K562 (cell line): ENCODE data around the gene KIF1A. TPM values are rescaled to one million over a fixed set of nuclear protein-coding genes. Genes with fewer than 3 reads are reported as not detected.

Source experiments
- ATAC-seq: fragments of 200-7000 bp; cut with Tn5 transposase; 3 replicates; pipeline ENCODE4 v1.9.1; 2020; ENCODE audit warnings: moderate library complexity
- BruUV-seq: library from RNA; stranded (reverse); fragments of 400-500 nt; replicated peaks from 2 replicates; lab custom pipeline; 2021; lab: Mats Ljungman, UMichigan
- CTCF ChIA-PET: fragments of 300-600 bp; formaldehyde crosslinking; extraction: SDS; loops from one replicate; lab custom pipeline; 2021; ENCODE audit warnings: low intra/inter-chr PET ratio; lab: Yijun Ruan, JAX
- POLR2A ChIA-PET: fragments of 300-600, 350-650 bp; sonication (Branson Sonifier 250); formaldehyde crosslinking; extraction: SDS; loops from one replicate; lab custom pipeline; 2021; ENCODE audit warnings: antibody characterized with exemption, inconsistent platforms; lab: Yijun Ruan, JAX
- DNase-seq, 4 experiments: peaks; one replicate each; pipeline versions ENCODE4 v3.0.0 to v3.0.0-alpha.2; 2011 to 2018; ENCODE audit warnings: low spot score in 3 of 4, mixed read lengths in 3 of 4; ENCODE audit errors: extremely low read depth in 1 of 4
- FAIRE-seq: peaks from 2 replicates; lab custom pipeline; 2011; peaks lifted over from hg19 to GRCh38; lab: Jason Lieb, UNC
- H2AFZ ChIP-seq: 2 replicates; pipeline ENCODE4 v1.6.0; 2011; ENCODE audit warnings: low read depth, low read length, control low read depth, inconsistent platforms
- H3K27ac ChIP-seq: fragments of 200-600 bp; 3 replicates; pipeline ENCODE4 v1.8.0; 2011; ENCODE audit warnings: low read depth, mild to moderate bottlenecking, control low read depth, inconsistent platforms, low read length, moderate library complexity, mixed read lengths; ENCODE audit errors: extremely low read depth
- H3K27me3 ChIP-seq, 2 experiments: fragments of 300-600 bp in 1 of 2; 2 replicates in 1 of 2; 3 replicates in 1 of 2; pipeline versions ENCODE4 v1.6.0 to v1.8.0; 2011; ENCODE audit warnings: inconsistent platforms in 2 of 2, low read length in 2 of 2, mild to moderate bottlenecking in 1 of 2, mixed read lengths in 1 of 2, moderate library complexity in 1 of 2; ENCODE audit not compliant: control insufficient read depth in 2 of 2, insufficient read depth in 2 of 2
- H3K36me3 ChIP-seq: fragments of 300-600 bp; 3 replicates; pipeline ENCODE4 v1.8.0; 2011; ENCODE audit warnings: mild to moderate bottlenecking, low read length, inconsistent platforms; ENCODE audit not compliant: control insufficient read depth, insufficient read depth
- H3K4me1 ChIP-seq, 2 experiments: fragments of 200-600 bp in 1 of 2; replicated peaks in 1 of 2; 2 replicates in 1 of 2; 3 replicates in 1 of 2; pipeline versions ENCODE4 v1.5.1 to v1.8.0; 2011; ENCODE audit warnings: inconsistent platforms in 2 of 2, low read length in 2 of 2, mild to moderate bottlenecking in 1 of 2, mixed read lengths in 1 of 2, moderate library complexity in 1 of 2; ENCODE audit not compliant: control insufficient read depth in 2 of 2, insufficient read depth in 2 of 2
- H3K4me2 ChIP-seq: 2 replicates; pipeline ENCODE4 v1.6.1; 2011; ENCODE audit warnings: low read length, control low read depth, inconsistent platforms, mixed read lengths; ENCODE audit not compliant: insufficient read depth
- H3K4me3 ChIP-seq: fragments of 200-600 bp; sonication (generic), shearing (Covaris generic); 2 replicates; pipeline ENCODE4 v1.5.1; 2016; ENCODE audit warnings: control low read depth, inconsistent platforms
- H3K79me2 ChIP-seq: fragments of 200-600 bp; 3 replicates; pipeline ENCODE4 v1.8.0; 2011; ENCODE audit warnings: low read length, inconsistent platforms; ENCODE audit not compliant: control insufficient read depth, insufficient read depth
- H3K9ac ChIP-seq, 2 experiments: 2 replicates each; pipeline versions ENCODE4 v1.6.0 to v1.6.1; 2011; ENCODE audit warnings: low read depth in 2 of 2, low read length in 2 of 2, control low read depth in 1 of 2, inconsistent platforms in 1 of 2, mild to moderate bottlenecking in 1 of 2, mixed read lengths in 1 of 2; ENCODE audit not compliant: insufficient read depth in 1 of 2
- H3K9me1 ChIP-seq: one replicate; pipeline ENCODE4 v1.6.0; 2011; ENCODE audit warnings: inconsistent platforms, mild to moderate bottlenecking, low read length, moderate library complexity; ENCODE audit not compliant: control insufficient read depth, insufficient read depth
- H3K9me3 ChIP-seq: replicated peaks from 2 replicates; pipeline ENCODE4 v1.5.1; 2011; ENCODE audit warnings: low read depth, low read length, inconsistent platforms; ENCODE audit not compliant: control insufficient read depth, insufficient read depth
- H4K20me1 ChIP-seq: replicated peaks from 2 replicates; pipeline ENCODE4 v1.6.1; 2011; ENCODE audit warnings: low read length, inconsistent platforms, mixed read lengths; ENCODE audit not compliant: control insufficient read depth, insufficient read depth
- CCAR2 ChIP-seq: fragments of 200-400 bp; formaldehyde crosslinking; IDR thresholded peaks from 2 replicates; pipeline ENCODE4 v1.6.1; 2017; ENCODE audit warnings: mild to moderate bottlenecking, low read depth, low read length
- FOSL1 ChIP-seq: fragments of 200-800 bp; sonication (Bioruptor generic); conservative IDR thresholded peaks from 2 replicates; pipeline ENCODE4 v1.6.1; 2016; ENCODE audit warnings: missing genetic modification characterization, missing compliant biosample characterization
- HLTF ChIP-seq: fragments of 450-650 bp; IDR thresholded peaks from 2 replicates; pipeline ENCODE4 v1.6.1; 2016
- IFI16 ChIP-seq: fragments of 250-450 bp; sonication (Bioruptor Pico); IDR thresholded peaks from 2 replicates; pipeline ENCODE4 v2.1.2; 2022; ENCODE audit warnings: mild to moderate bottlenecking, inconsistent platforms
- IRF9 ChIP-seq: fragments of 450-650 bp; IDR thresholded peaks from 2 replicates; pipeline ENCODE4 v1.6.1; 2016; ENCODE audit warnings: missing biosample characterization, missing genetic modification characterization
- PTRF ChIP-seq: fragments of 450-650 bp; IDR thresholded peaks from 2 replicates; pipeline ENCODE4 v1.6.1; 2016; ENCODE audit warnings: mild to moderate bottlenecking, missing genetic modification characterization, missing compliant biosample characterization
- ZNF280A ChIP-seq: fragments of 450-650 bp; IDR thresholded peaks from 2 replicates; pipeline ENCODE4 v1.6.1; 2018; ENCODE audit warnings: mild to moderate bottlenecking, low read depth; ENCODE audit not compliant: partially characterized antibody
- WGBS: fragments of 100-300 bp; shearing (Covaris generic); methylation state at CpG from one replicate; pipeline ENCODE4 v1.1.6; 2016; ENCODE audit warnings: low coverage, mixed read lengths; ENCODE audit not compliant: insufficient coverage; ENCODE audit errors: missing lambda C conversion rate; 5-methylcytosine and 5-hydroxymethylcytosine counted together
- in situ Hi-C: fragments of 300-500 bp; cut with MboI; formaldehyde crosslinking; loops from 4 replicates; pipeline ENCODE4 v1.15.0; 2018; ENCODE audit warnings: inconsistent platforms, mixed read lengths
- intact Hi-C: fragments of 100-400 bp; cut with micrococcal nuclease; formaldehyde crosslinking; loops from 2 replicates; pipeline ENCODE4 v1.14.2; 2022
- polyA plus RNA-seq, 8 experiments: library from polyadenylated mRNA; depleted of rRNA in 4 of 8; stranded (reverse) in 5 of 8; unstranded in 3 of 8; fragments of >200 nt; fragmentation: Nextera tagmentation in 2 of 8; fragmentation: Illumina TruSeq in 1 of 8; extraction: Ambion mirVana in 2 of 8; extraction: Trizol in 1 of 8; gene quantifications; 2 replicates each; pipeline versions ENCODE4 v1.2.1 to v1.2.3, GENCODE V29; 2011 to 2014; ENCODE audit warnings: inconsistent platforms in 1 of 8, missing spikeins in 1 of 8
- total RNA-seq, 7 experiments: library from RNA; depleted of rRNA in 6 of 7; stranded (reverse); fragments of >200 nt in 6 of 7; fragmentation: Illumina TruSeq in 2 of 7; extraction: Trizol in 2 of 7; gene quantifications; 2 replicates each; pipeline versions ENCODE4 v1.2.1 to v1.2.3, GENCODE V29; 2011 to 2021; ENCODE audit warnings: low replicate concordance in 1 of 7

KIF1A gene
- total and polyA plus RNA-seq, 9 of the 15 experiments (the other 6 are each of a cell fraction or from before 2014, with no cell fraction given) = 0.07 to 1.4 (median 0.45) TPM; not detected in 2

DNA sequence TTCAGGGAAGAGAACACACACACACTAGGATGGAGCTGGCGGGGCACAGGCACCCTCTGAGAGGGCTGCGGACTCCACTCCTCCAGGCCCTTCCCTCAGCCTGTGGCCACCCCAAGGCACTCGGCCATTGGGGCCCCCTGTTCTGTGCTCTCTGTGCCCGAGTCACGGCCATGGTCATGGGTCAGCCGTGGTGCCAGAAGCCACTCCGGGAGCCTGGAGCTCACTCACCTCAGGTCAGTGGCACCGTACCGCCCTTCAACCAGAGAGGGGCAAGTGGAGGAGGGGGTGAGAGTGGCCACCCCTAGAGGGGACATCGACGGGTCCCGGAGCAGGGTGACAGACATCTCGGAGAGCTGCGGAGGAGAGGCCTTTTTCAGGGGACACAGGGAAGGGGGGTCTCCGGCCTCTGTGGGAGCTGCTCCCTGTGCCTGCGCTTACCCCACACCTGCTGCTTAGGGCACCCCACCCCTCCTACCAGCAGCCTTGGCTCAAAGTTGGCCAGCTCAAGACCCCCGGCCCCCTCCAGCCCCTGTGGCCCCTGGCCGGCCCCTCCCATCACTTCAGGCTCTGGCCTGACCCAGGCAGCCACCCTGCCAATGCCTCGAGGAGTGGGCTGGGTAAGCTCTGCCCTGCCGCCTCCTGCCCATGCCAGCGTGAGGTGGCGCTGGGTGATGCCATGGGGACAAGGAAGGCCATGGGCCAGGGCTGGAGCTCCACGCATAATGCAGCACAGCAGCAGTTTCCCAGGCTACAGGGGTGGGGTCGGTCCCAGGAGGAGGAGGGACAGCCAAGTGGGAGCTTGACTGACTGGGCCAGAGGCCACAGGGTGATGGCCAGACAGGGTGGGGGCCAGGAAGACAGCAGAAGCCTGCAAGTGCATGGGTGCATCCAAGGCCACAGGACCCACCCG lies 99.1 kb downstream of the KIF1A start:
- H3K4me1 ChIP-seq = peaks cover 0 to 8% of the 10 kb centered on the region in 2 experiments; a peak in 1 of 5 replicates
- ChIA-PET CTCF (no interaction called here), POLR2A (no interaction called here)
- H3K27me3 ChIP-seq = peaks cover 4 to 80% of the 10 kb centered on the region in 2 experiments; a peak in 4 of 5 replicates
- H2AFZ ChIP-seq = no peak overlapping the region
- no peaks in the 10 kb centered on the region for H4K20me1 ChIP-seq
- TF ChIP-seq HLTF = no peak
- no peak for TF ChIP-seq FOSL1 (tag)
- no peak for TF ChIP-seq IRF9 (tag)
- no peak for TF ChIP-seq CCAR2
- no peak for TF ChIP-seq IFI16
- no peak for TF ChIP-seq ZNF280A
- TF ChIP-seq PTRF = no peak
- H3K27ac ChIP-seq = no peak overlapping the region
- no peaks in the 10 kb centered on the region for H3K36me3 ChIP-seq
- no peak for ATAC-seq
- 5% methylated on average over 8 of the region's 25 CpGs for WGBS
- intact Hi-C loops (no loop called here), in situ Hi-C loops (no loop called here)
- BruUV-seq = no TSS peak
- H3K9me3 ChIP-seq = no peaks in the 10 kb centered on the region
- H3K9me1 ChIP-seq = no peaks in the 10 kb centered on the region
- no peak overlapping the region for H3K4me3 ChIP-seq
- no peak for FAIRE-seq
- no peaks in the 10 kb centered on the region for H3K79me2 ChIP-seq
- H3K9ac ChIP-seq = no peak overlapping the region
- DNase-seq = no peak
- H3K4me2 ChIP-seq = no peak overlapping the region
